ENCODE measurements around the gene TUSC7.

Gene TUSC7

GRCh38 chr3:116667324-116667723, 42.3 kb upstream of the TUSC7 start:
- Histone ChIP-seq H3K27me3 (ENCODE audit: insufficient read depth, low read length, poor library complexity) (no peaks in the 10 kb centered on the region), H2AFZ (ENCODE audit: low read depth, low read length) (no peak overlapping the region), H3K9ac (ENCODE audit: low read depth, low read length) (no peak overlapping the region), H3K4me2 (ENCODE audit: insufficient read depth, low read length) (no peak overlapping the region), H3K36me3 (ENCODE audit: insufficient read depth, low read length) (no peaks in the 10 kb centered on the region), H3K4me1 (ENCODE audit: insufficient read depth, low read length) (no peaks in the 10 kb centered on the region), H3K9me3 (ENCODE audit: insufficient read depth, low read length, severe bottlenecking) (no peaks in the 10 kb centered on the region), H4K20me1 (ENCODE audit: insufficient read depth, low read length) (no peaks in the 10 kb centered on the region), H3K4me3 (ENCODE audit: low read depth in 1 of 2, low read length in 2 of 2) (no peak overlapping the region), H3K79me2 (ENCODE audit: insufficient read depth, low read length) (no peaks in the 10 kb centered on the region), H3K27ac (ENCODE audit: low read length) (no peak overlapping the region)
- TF ChIP-seq CTCF (IDR thresholded peaks at IDR 0.05; ENCODE audit: borderline replicate concordance, extremely low read depth, low read length, poor library complexity, severe bottlenecking): no peak
- no peak for TF ChIP-seq EZH2 (IDR thresholded peaks at IDR 0.05; ENCODE audit: borderline replicate concordance, low read depth, low read length, severe bottlenecking)
- DNase-seq (no peak), ATAC-seq (ENCODE audit: insufficient read depth, low read depth) (no peak)

GRCh38 chr3:116667791-116668190, 41.8 kb upstream of the TUSC7 start:
- H3K79me2 ChIP-seq (ENCODE audit: insufficient read depth, low read length): no peaks in the 10 kb centered on the region
- no peak overlapping the region for H2AFZ ChIP-seq (ENCODE audit: low read depth, low read length)
- H3K9me3 ChIP-seq (ENCODE audit: insufficient read depth, low read length, severe bottlenecking): no peaks in the 10 kb centered on the region
- H3K4me2 ChIP-seq (ENCODE audit: insufficient read depth, low read length): no peak overlapping the region
- TF ChIP-seq EZH2 (IDR thresholded peaks at IDR 0.05; ENCODE audit: borderline replicate concordance, low read depth, low read length, severe bottlenecking) (no peak), CTCF (IDR thresholded peaks at IDR 0.05; ENCODE audit: borderline replicate concordance, extremely low read depth, low read length, poor library complexity, severe bottlenecking) (no peak)
- no peaks in the 10 kb centered on the region for H3K27me3 ChIP-seq (ENCODE audit: insufficient read depth, low read length, poor library complexity)
- no peak overlapping the region for H3K4me3 ChIP-seq (ENCODE audit: low read depth in 1 of 2, low read length in 2 of 2)
- H3K4me1 ChIP-seq (ENCODE audit: insufficient read depth, low read length): no peaks in the 10 kb centered on the region
- H3K36me3 ChIP-seq (ENCODE audit: insufficient read depth, low read length): no peaks in the 10 kb centered on the region
- H4K20me1 ChIP-seq (ENCODE audit: insufficient read depth, low read length): no peaks in the 10 kb centered on the region
- no peak overlapping the region for H3K27ac ChIP-seq (ENCODE audit: low read length)
- no peak overlapping the region for H3K9ac ChIP-seq (ENCODE audit: low read depth, low read length)
- ATAC-seq (ENCODE audit: insufficient read depth, low read depth): no peak
- no peak for DNase-seq

DNA sequence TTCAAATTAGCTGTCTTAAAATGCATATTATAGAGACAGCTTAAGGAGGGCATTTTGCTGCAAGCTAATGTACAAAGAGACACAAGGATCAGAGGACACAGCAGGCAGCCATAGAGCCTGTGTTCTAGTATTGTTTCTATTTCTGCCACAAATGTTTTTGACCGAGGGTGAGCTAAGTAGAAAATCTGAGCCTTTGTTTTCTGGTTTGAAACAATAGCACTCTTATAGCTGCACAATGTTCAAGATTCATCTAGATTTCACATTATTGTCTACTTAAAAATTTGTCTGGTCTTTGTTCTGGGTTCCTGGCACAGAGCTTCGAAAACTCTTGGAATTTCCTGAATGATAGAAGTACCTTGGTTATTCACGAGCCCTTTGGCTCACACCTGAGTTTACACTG, 40.0 kb upstream of the TUSC7 start:
- TF ChIP-seq CTCF (IDR thresholded peaks at IDR 0.05; ENCODE audit: borderline replicate concordance, extremely low read depth, low read length, poor library complexity, severe bottlenecking) (no peak), EZH2 (IDR thresholded peaks at IDR 0.05; ENCODE audit: borderline replicate concordance, low read depth, low read length, severe bottlenecking) (no peak)

DNA sequence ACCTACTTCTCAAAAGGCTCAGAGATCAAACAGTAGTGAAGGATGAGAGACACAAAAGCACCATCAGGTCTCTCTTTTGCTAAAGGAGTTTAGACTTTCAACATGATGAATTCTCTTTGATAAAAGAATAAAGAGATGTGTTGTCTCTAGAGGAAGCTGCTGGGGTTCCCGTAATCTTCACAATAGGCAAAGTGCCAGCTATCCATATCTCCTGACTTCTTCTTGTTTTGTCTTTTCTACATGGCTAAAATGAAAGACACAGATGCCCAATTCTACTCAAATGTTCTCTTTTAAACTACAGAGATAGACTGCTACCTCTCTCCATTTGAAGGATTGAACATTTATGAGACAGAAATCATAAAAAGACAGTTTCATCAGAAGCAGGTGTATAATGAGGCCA, 38.4 kb upstream of the TUSC7 start:
- no peaks in the 10 kb centered on the region for H3K79me2 ChIP-seq (ENCODE audit: insufficient read depth, low read length)

More for the DNA sequence above, 40.0 kb upstream of the TUSC7 start:
- DNase-seq (no peak), ATAC-seq (ENCODE audit: insufficient read depth, low read depth) (no peak)
- Histone ChIP-seq H3K9ac (ENCODE audit: low read depth, low read length) (no peak overlapping the region), H4K20me1 (ENCODE audit: insufficient read depth, low read length) (no peaks in the 10 kb centered on the region), H3K4me2 (ENCODE audit: insufficient read depth, low read length) (no peak overlapping the region), H3K36me3 (ENCODE audit: insufficient read depth, low read length) (no peaks in the 10 kb centered on the region), H3K27ac (ENCODE audit: low read length) (no peak overlapping the region), H3K4me3 (ENCODE audit: low read depth in 1 of 2, low read length in 2 of 2) (no peak overlapping the region), H3K9me3 (ENCODE audit: insufficient read depth, low read length, severe bottlenecking) (no peaks in the 10 kb centered on the region), H3K79me2 (ENCODE audit: insufficient read depth, low read length) (no peaks in the 10 kb centered on the region), H3K27me3 (ENCODE audit: insufficient read depth, low read length, poor library complexity) (no peaks in the 10 kb centered on the region), H3K4me1 (ENCODE audit: insufficient read depth, low read length) (no peaks in the 10 kb centered on the region), H2AFZ (ENCODE audit: low read depth, low read length) (no peak overlapping the region)

More for the DNA sequence above, 38.4 kb upstream of the TUSC7 start:
- no peaks in the 10 kb centered on the region for H3K36me3 ChIP-seq (ENCODE audit: insufficient read depth, low read length)
- TF ChIP-seq CTCF (IDR thresholded peaks at IDR 0.05; ENCODE audit: borderline replicate concordance, extremely low read depth, low read length, poor library complexity, severe bottlenecking): no peak
- TF ChIP-seq EZH2 (IDR thresholded peaks at IDR 0.05; ENCODE audit: borderline replicate concordance, low read depth, low read length, severe bottlenecking): no peak
- H3K27ac ChIP-seq (ENCODE audit: low read length): no peak overlapping the region
- no peak overlapping the region for H2AFZ ChIP-seq (ENCODE audit: low read depth, low read length)
- no peaks in the 10 kb centered on the region for H4K20me1 ChIP-seq (ENCODE audit: insufficient read depth, low read length)
- no peak overlapping the region for H3K9ac ChIP-seq (ENCODE audit: low read depth, low read length)
- DNase-seq (no peak), ATAC-seq (ENCODE audit: insufficient read depth, low read depth) (no peak)
- no peak overlapping the region for H3K4me3 ChIP-seq (ENCODE audit: low read depth in 1 of 2, low read length in 2 of 2)
- H3K9me3 ChIP-seq (ENCODE audit: insufficient read depth, low read length, severe bottlenecking): no peaks in the 10 kb centered on the region
- no peaks in the 10 kb centered on the region for H3K27me3 ChIP-seq (ENCODE audit: insufficient read depth, low read length, poor library complexity)
- no peaks in the 10 kb centered on the region for H3K4me1 ChIP-seq (ENCODE audit: insufficient read depth, low read length)
- H3K4me2 ChIP-seq (ENCODE audit: insufficient read depth, low read length): no peak overlapping the region
